HG02885 (cell line): Measurements from ENCODE around the gene MRPL41.
"Not testable (repeated sequence)": the region's sequence is repeated elsewhere in the genome, so short reads cannot be mapped to it uniquely, and the experiment has no call there.

Experiments
- ATAC-seq: cut with Tn5 transposase; IDR thresholded peaks from one replicate; pipeline ENCODE4 v1.9.1; 2021; ENCODE audit warnings: mild to moderate bottlenecking; ENCODE audit not compliant: unreplicated experiment, poor library complexity

The MRPL41 gene

DNA sequence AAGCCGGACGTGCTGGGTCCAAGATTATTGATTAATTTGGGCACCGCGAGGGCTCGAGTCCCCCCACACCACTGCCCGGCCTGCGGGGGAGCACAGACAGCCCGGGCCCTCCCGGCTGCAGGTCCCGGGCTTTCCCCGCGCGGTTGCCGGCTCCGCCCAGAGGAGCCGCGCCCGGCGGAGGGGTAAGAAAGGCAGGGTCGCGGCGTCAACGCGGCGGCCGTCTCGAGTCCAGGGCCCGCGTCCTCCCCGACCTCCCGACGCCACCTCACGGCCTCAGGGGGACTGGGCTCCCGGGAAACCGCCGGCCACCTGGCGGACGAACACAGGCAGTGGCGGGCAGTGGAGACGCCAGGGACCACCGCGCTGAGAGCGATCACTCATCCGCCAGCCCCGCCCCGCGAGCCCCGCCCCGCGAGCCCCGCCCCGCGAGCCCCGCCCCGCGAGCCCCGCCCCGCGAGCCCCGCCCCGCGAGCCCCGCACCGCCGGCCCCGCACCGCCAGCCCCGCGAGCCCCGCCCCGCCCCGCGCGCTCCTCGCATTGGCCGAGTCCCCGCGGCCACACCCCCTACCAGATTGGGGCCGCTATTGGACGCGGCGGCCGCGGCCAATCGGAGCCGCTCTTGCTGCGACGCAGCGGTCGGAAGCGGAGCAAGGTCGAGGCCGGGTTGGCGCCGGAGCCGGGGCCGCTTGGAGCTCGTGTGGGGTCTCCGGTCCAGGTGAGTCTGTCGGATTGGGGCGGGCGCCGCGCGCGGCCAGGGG is at the start of gene MRPL41:
Gene MRPL41, plus strand, starts transcription at position 616 of the 758 bp plus-strand sequence. CDS start 203 bp downstream, outside the sequence.
- ATAC-seq, result peak; percentile 88

DNA sequence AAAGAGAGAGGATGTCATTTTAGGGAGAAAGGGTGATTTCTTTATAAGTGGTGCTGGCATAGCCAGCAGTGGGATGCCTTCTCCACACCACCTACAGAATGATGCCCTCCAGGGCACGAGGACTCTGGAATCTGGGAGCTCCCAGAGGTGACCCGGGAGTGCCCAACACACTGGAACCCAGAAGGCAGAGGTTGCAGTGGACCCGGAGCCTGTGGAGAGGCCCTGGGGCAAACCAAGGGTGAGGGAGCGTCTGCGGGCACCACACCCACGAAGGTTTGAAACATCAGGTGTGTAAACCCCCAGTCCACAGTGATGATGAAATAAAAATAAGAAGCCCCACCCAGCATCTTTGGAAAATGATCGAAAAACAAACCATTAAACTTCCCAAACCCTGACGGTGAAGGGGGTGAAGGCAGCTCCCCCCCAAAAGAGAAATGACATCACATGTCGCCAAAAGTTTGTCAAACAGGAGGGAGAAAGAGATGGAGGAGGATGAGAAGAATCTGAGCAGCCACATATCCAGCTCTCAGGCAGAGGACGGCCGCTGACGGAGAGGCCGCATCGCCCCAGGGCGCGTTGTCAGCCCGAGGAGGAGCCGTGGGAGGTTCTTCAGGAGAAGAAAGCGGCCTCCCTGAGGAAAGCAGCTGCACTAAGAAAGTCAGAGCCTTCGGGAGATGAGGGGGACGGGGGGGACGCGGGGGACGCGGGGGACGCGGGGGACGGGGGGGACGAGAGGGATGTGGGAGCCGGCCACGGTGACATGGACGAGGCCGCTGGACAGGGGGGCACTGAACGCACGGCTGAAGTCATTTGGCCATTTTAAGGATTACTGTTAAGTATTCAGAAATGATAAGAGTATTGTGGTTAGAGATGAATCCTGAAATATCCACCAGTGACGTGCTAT is 49.4 kb upstream of the MRPL41 start:
- ATAC-seq, result no peak

DNA sequence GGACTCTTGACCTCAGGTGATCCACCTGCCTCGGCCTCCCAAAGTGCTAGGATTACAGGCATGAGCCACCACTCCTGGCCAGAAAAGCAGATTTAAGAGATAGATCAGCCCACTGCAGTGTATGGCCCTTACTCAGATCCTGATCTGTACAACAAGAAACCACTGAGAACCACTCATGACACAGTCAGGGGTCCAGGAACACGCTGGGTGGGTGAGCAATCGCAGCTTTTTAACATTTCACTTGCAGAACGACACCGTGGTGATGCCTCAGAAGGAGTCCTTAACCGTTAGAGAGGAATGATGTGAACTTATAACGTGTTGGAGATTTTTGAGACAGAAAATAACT is 47.3 kb upstream of the MRPL41 start:
- ATAC-seq, result no peak

DNA sequence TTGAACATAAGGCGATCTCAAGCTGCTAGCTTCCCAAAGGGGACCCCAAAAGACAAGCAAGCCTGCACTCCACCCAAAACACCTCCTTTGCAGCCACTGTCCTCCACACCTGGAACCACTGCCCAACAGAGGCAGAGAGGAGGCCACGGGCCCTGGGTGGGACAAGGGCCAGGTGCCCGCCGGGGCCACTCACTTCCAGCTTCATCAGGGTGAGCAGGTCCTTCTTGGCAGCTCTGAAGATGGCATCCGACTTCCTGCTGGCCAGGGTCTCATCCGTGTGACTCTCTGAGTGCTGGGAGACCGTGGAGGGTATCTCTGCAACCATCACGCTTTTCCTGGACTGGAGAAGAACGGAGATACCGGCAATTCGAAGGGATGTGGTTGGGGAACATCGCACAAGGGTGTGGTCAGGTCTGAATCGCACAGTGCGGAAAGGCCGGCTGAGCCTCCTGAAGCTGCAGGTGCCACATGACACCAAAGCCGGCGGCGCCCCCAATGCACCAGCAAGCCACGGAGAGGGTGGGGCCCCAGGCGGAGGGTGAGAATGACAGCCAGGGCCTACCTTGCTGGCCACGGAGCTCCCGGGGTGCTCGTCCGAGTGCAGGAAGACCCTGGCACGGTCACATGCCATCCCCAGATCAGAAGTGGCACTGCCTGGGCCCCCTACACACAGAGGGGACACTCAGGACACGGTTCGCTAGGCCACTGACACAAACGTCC is 46.1 kb upstream of the MRPL41 start:
- no peak for ATAC-seq

DNA sequence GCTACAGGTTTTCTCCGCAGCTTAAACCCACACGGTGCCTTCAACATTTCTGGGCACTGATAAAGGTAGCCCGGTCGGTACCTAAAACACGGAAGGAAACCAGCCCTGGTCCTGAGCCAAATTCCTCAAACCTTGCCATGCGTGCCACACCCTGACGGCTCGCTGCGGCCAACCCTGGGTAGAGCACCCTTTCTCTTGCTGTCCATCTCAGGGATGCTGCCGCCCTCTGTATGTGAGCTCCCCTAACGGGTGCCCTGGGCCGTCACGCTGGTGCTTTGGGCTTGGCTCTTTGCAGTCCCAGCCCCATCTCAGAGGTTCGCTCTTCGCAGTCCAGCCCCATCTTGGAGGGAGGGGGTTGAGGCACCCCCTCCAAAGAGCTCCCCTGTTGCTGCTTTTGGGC is 45.4 kb upstream of the MRPL41 start:
- ATAC-seq, result no peak

DNA sequence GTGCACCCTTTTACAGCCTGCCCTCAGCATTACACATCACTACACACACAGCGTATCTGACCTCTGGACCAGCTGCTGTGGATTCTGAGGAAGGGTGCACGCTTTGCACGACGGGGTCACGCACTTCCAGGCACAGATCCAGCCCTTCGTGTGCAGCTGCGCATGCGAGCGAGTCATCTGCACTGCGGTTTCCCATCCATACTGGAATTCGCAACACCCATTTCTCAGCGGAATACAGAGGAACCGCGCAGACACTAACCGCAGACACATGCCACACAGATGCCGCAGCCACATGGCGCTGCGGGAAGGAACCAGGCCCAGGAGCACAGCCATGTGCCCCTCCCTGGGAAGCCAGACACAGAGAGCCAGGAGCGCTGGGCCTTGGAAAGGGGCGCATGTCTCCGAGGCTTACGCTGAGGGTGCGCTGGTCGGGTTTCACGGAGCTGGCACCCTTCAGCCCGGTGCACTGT is 44.9 kb upstream of the MRPL41 start:
- no peak for ATAC-seq

DNA sequence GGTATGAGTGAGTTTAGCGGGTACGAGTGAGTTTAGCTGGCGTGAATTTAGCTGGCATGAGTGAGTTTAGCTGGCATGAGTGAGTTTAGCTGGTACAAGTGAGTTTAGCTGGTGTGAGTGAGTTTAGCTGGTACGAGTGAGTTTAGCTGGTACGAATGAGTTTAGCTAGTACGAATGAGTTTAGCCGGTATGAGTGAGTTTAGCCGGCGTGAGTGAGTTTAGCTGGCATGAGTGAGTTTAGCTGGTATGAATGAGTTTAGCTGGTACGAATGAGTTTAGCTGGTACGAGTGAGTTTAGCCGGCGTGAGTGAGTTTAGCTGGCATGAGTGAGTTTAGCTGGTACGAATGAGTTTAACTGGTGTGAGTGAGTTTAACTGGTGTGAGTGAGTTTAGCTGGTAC is 42.5 kb upstream of the MRPL41 start:
- ATAC-seq, result no peak

DNA sequence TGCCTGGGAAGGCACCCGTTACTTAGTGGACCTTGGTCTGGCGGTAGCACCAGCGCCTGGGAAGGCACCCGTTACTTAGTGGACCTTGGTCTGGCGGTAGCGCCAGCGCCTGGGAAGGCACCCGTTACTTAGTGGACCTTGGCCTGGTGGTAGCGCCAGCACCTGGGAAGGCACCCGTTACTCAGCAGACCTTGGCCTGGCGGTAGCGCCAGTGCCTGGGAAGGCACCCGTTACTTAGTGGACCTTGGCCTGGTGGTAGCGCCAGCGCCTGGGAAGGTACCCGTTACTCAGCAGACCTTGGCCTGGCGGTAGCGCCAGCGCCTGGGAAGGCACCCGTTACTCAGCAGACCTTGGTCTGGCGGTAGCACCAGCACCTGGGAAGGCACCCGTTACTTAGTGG is 40.6 kb upstream of the MRPL41 start:
- not testable (repeated sequence) for ATAC-seq

DNA sequence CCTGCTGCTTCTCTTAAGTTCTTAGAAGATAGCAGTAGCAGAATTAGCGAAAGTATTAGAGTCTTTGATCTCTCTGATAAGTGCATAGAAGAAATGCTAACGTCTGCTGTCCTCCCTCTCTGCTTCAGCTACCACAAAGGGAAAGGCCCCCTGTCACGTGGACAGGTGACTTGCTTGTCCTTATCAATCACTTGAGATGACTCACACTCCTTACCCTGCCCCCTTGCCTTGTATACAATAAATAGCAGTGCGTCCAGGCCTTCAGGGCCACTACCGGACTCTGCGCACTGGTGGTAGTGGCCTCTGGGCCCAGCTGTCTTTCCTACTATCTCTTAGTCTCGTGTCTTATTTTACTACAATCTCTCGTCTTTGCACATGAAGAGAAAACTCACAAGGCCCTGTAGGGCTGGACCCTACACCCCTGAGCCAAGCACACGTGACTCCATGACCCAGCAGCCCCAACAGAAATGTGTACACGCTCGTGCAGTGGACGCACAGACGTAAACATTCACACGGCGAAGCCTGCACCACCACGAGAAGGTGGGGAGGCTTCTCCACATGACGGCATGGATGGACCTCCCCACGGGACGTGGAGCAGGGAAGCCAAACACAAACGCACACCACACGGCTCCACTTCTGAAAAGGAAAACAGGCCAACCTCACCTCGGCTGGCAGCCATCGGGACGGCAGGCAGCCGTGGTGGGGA is 39.8 kb upstream of the MRPL41 start:
- ATAC-seq, result no peak

DNA sequence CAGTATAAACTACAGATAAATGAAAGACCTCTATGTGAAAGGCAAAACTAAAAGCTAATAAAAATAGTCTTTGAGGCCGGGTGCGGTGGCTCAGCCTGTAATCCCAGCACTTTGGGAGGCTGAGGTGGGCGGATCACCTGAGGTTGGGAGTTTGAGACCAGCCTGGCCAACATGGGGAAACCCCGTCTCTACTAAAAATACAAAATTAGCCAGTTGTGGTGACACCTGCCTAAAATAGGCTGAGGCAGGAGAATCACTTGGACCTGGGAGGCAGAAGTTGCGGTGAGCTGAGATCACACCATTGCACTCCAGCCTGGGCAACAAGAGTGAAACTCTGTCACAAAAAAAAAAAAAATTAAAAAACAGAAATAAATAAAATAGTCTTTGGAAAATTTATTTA is 38.5 kb upstream of the MRPL41 start:
- ATAC-seq, result not testable (repeated sequence)

DNA sequence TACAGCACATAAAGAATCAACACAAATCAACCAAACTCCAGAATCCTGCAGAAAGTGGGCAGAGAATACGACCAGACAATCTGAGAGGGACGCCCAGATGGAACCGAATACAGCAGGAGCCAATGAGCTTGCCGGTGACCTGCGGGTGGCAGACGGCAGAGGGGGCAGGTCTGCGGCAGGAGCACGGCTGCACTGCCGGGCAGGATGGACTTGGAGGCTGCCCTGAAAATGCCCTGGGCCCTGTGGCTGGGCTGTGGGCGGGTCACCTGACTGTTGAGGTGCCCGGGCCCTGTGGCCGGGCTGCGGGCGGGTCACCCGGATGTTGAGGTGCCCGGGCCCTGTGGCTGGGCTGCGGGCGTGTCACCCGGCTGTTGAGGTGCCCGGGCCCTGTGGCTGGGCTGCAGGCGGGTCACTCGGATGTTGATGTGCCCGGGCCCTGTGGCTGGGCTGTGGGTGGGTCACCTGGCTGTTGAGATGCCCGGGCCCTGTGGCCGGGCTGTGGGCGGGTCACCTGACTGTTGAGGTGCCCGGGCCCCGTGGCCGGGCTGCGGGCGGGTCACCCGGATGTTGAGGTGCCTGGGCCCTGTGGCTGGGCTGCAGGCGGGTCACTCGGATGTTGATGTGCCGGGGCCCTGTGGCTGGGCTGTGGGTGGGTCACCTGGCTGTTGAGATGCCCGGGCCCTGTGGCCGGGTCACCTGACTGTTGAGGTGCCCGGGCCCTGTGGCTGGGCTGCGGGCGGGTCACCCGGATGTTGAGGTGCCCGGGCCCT is 37.7 kb upstream of the MRPL41 start:
- not testable (repeated sequence) for ATAC-seq

DNA sequence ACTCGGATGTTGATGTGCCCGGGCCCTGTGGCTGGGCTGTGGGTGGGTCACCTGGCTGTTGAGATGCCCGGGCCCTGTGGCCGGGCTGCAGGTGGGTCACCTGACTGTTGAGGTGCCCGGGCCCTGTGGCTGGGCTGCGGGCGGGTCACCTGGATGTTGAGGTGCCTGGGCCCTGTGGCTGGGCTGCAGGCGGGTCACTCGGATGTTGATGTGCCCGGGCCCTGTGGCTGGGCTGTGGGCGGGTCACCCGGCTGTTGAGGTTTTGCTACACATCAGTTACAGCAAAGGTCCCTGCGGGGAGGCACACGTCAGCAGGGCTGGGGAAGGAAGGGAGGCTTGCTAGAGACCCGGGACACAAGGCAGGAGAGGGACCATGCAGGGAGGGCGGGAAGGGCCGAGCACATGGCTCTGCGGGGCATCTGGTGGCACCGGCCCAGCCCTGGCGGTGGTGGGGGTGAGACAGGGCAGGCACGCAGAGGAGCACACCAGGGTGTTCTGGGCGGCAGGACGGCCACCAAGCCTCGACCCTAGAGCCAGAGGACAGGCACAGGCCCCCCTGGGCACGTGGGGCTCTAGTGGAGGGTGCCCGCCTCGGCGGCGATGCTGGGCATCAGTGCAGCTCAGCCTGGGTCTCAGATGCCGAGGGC is 36.9 kb upstream of the MRPL41 start:
- ATAC-seq, result no peak

DNA sequence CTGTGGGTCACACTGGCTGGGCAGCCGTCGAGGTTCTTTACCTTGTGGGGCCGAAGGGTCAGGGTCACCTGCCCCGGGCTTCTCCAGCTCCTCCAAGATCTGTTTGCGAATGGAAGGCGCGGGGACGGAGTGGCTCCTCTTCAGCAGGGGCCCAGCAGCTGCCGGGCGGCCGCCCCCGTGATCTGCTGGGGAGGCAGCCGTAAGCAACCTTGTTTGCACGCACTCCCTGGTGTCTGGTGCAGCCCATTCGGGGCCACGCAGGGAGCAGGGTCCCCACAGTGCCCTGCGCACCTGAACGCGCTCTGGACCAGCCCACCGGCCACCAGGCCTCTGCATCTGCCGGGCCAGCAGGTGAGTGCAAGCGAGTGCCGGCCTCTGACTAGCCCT is 36.3 kb upstream of the MRPL41 start:
- no peak for ATAC-seq

DNA sequence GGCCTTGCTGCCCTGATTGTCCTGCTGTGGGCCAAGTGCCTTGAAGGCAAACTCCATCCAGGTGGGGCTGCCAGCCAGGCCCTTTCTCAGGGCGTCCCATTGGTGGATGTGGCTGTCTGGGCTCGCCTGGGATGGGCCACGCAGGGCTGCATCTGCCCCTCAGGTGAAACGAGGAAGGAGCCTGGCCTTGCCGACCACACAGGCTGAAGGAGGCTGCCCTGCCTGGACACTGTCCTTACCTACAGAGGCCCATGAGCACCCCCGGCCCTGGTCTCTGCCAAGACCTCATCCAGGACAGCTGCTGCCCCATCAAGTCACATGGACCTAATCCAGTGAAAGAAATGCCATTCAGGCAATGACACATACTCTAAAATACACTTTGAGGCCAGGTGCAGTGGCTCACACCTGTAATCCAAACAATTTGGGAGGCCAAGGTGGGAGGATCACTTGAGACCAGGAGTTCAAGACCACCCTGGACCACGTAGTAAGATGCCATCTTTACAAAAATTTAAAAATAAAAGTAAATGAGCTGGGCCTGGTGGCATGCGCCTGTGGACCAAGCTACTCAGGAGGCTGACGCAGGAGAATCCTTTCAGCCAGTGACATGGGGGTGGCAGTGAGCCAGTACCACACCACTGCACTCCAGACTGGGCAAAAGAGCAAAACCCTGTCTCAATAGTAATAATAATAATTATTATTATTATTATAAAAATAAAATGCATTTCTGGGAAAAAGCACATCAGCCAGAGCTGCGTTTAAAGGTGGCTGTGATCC is 35.3 kb upstream of the MRPL41 start:
- ATAC-seq, result no peak

DNA sequence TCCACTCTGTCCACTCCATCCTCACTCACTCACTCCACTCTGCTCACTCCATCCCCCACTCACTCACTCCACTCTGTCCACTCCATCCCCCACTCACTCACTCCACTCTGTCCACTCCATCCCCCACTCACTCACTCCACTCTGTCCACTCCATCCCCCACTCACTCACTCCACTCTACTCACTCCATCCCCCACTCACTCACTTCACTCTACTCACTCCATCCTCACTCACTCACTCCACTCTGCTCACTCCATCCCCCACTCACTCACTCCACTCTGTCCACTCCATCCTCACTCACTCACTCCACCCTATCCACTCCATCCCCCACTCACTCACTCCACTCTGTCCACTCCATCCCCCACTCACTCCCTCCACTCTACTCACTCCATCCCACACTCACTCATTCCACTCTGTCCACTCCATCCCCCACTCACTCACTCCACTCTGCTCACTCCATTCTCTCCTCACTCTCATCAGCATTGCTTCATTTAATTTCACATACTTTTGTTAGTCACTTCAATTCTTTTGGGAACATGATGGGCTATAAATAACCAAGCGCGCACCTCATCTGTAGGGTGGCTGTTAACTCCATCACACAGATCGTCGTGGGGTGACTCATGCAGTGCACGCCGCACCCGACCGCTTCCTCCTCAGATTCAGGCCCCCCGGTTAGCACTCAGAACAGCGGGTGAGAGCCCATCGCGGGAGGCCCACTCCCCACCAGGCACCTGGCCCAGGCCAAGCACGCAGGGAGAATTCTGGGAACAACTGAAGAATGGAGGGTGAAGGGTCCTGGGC is 32.8 kb upstream of the MRPL41 start:
- ATAC-seq, result not testable (repeated sequence)

DNA sequence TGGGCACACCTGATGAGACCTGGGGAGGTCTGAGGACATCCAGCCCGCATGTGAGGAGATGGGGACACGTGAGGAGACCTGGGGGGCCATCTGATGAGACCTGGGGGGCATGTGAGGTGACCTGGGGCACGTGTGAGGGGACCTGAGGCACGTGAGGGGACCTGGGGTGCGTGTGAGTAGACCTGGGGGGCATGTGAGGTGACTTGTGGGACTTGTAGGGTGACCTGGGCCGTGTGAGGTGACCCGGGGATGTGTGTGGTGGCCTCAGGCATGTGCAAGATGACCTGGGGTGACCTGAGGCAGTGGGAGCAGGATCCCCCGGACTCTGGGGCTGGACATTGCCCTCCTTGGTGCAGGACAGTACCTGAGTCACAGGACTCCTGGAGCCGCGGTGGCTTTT is 32.1 kb upstream of the MRPL41 start:
- ATAC-seq, result no peak

DNA sequence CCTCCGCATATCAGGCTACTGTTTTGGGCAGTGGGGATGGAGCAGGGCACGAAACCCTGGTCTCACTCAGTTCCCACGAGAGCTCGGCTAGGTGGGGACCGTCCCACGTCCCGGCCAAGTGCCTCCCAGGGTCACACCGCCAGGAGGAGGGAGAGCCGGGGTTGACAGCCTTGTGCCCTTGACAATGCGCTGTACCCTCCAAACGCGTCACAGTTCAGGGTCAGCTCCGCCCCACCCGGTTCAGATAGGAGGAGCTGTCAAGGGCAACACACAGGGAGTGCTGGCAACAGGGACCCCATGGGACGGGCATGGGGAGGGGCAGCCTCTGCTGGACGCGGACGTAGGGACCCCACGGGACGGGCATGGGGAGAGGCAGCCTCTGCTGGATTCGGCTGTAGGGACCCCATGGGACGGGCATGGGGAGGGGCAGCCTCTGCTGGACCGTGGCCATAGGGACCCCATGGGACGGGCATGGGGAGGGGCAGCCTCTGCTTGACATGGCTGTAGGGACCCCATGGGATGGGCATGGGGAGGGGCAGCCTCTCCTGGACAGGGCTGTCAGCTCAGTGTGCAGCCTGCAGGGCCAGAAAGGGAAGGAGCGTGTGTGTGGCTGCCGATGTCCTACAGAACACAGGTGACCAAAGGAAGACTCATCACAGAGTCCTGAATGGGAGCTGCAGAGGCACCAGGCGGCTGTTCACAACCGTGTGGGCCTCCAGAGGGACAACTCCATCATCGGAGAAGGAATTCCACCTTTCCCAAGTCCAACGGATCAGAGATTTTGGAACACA is 30.9 kb upstream of the MRPL41 start:
- ATAC-seq, result no peak
